Lung (tissue), 12 donors: ENCODE data around the gene GPC5. TPM values are rescaled to one million over a fixed set of nuclear protein-coding genes. Genes with fewer than 3 reads are reported as not detected.
"Not testable (repeated sequence)": the region's sequence is repeated elsewhere in the genome, so short reads cannot be mapped to it uniquely, and the experiment has no call there.

Experiments
- ATAC-seq: fragments of 200-7000 bp; cut with Tn5 transposase; one replicate; pipeline ENCODE4 v1.9.1; 2020; ENCODE audit warnings: moderate number of reproducible peaks; ENCODE audit not compliant: insufficient read depth, low FRiP score
- DNase-seq, 3 donors: peaks; one replicate each; pipeline ENCODE4 v3.0.0-alpha.2; 2013 to 2017
- H3K27ac ChIP-seq, 2 donors: one replicate each; pipeline ENCODE4 v1.5.1; 2013; ENCODE audit warnings: mild to moderate bottlenecking in 2 of 2, moderate library complexity in 2 of 2, control low read depth in 1 of 2, inconsistent platforms in 1 of 2, low read depth in 1 of 2, low read length in 1 of 2
- H3K27me3 ChIP-seq, 3 donors: one replicate each; pipeline ENCODE4 v1.5.1; 2013; ENCODE audit warnings: low read length in 2 of 3; ENCODE audit not compliant: control insufficient read depth in 3 of 3, insufficient read depth in 3 of 3
- H3K36me3 ChIP-seq, 4 donors: one replicate each; pipeline ENCODE4 v1.5.1; 2013; ENCODE audit warnings: low read length in 4 of 4, mild to moderate bottlenecking in 1 of 4, moderate library complexity in 1 of 4; ENCODE audit not compliant: control insufficient read depth in 4 of 4, insufficient read depth in 4 of 4
- H3K4me1 ChIP-seq, 5 donors: one replicate each; pipeline ENCODE4 v1.5.1; 2013; ENCODE audit warnings: low read length in 5 of 5, mild to moderate bottlenecking in 2 of 5, moderate library complexity in 1 of 5; ENCODE audit not compliant: control insufficient read depth in 5 of 5, insufficient read depth in 5 of 5
- H3K4me3 ChIP-seq: one replicate; pipeline ENCODE4 v1.5.1; 2013; ENCODE audit warnings: mild to moderate bottlenecking, control low read depth, moderate library complexity
- H3K9ac ChIP-seq, 2 donors: one replicate each; pipeline ENCODE4 v1.5.1; 2013; ENCODE audit warnings: low read length in 2 of 2, control low read depth in 1 of 2; ENCODE audit not compliant: insufficient read depth in 1 of 2
- H3K9me3 ChIP-seq, 4 donors: one replicate each; pipeline ENCODE4 v1.5.1; 2013; ENCODE audit warnings: low read length in 3 of 4, mild to moderate bottlenecking in 1 of 4, moderate library complexity in 1 of 4; ENCODE audit not compliant: control insufficient read depth in 4 of 4, insufficient read depth in 3 of 4
- WGBS, 2 donors: extraction: QIAGEN DNeasy Blood & Tissue Kit; methylation state at CpG; one replicate each; pipeline ENCODE4 v1.1.7; 2013; 5-methylcytosine and 5-hydroxymethylcytosine counted together
- polyA plus RNA-seq, 2 donors: library from polyadenylated mRNA; stranded (reverse); fragments of 200-250 nt; gene quantifications; one replicate each; pipeline ENCODE4 v1.2.1, GENCODE V29; 2013
- total RNA-seq, 2 donors: library from RNA; depleted of rRNA in 1 of 2; stranded (reverse); fragments of >200 nt in 1 of 2; gene quantifications; one replicate each; pipeline ENCODE4 v1.2.1, GENCODE V29; 2014 to 2021
- TF ChIP-seq, protein P1 (sequence below): IDR thresholded peaks from 2 replicates; pipeline ENCODE4 v1.5.1; 2012; ENCODE audit warnings: mild to moderate bottlenecking; ENCODE audit errors: control extremely low read depth, extremely low read depth
- donor health status: control.
- donor health status: control.
- donor health status: Bipolar disorder and iron deficiency.
- donor health status: healthy.
- donor health status: DM: yes; HTN: yes; CAD: no.

GPC5 gene
- total and polyA plus RNA-seq, 4 donors = 0.55 to 37.3 (median 4.4) TPM

DNA sequence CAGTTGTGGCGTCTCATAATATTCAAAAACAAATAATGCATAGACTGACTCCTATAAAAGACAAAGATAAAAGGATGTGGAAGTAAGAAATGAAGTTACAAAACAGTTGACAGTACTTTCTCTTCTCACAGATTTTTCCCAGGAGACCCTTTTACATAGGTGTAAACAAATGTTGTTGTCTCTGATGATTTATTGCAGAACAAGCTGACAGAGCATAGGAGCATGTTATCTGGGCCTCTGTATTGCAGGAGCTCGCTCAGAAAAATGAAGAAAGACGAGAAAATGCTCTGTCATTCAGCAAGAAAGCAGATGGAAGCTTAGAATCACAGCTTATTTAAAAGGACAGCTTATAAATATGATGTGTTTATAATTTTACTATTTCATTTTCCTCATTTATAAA is 1474.6 kb downstream of the GPC5 start:
- Histone ChIP-seq H3K27me3 (no peaks in the 10 kb centered on the region), H3K27ac (no peak overlapping the region), H3K9me3 (peaks cover 0 to 2% (median 0%) of the 10 kb centered on the region in 4 donors), H3K4me3 (no peak overlapping the region), H3K9ac (no peak overlapping the region), H3K4me1 (peaks cover 0 to 16% (median 0%) of the 10 kb centered on the region in 5 donors), H3K36me3 (no peaks in the 10 kb centered on the region)
- 60 to 70% methylated on average over 3 of the region's 3 CpGs for WGBS, 2 donors
- DNase-seq = peak in 1 of 3 donors; percentile 35
- no peak for ATAC-seq
- TF ChIP-seq, protein P1, sequence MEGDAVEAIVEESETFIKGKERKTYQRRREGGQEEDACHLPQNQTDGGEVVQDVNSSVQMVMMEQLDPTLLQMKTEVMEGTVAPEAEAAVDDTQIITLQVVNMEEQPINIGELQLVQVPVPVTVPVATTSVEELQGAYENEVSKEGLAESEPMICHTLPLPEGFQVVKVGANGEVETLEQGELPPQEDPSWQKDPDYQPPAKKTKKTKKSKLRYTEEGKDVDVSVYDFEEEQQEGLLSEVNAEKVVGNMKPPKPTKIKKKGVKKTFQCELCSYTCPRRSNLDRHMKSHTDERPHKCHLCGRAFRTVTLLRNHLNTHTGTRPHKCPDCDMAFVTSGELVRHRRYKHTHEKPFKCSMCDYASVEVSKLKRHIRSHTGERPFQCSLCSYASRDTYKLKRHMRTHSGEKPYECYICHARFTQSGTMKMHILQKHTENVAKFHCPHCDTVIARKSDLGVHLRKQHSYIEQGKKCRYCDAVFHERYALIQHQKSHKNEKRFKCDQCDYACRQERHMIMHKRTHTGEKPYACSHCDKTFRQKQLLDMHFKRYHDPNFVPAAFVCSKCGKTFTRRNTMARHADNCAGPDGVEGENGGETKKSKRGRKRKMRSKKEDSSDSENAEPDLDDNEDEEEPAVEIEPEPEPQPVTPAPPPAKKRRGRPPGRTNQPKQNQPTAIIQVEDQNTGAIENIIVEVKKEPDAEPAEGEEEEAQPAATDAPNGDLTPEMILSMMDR = no peak

DNA sequence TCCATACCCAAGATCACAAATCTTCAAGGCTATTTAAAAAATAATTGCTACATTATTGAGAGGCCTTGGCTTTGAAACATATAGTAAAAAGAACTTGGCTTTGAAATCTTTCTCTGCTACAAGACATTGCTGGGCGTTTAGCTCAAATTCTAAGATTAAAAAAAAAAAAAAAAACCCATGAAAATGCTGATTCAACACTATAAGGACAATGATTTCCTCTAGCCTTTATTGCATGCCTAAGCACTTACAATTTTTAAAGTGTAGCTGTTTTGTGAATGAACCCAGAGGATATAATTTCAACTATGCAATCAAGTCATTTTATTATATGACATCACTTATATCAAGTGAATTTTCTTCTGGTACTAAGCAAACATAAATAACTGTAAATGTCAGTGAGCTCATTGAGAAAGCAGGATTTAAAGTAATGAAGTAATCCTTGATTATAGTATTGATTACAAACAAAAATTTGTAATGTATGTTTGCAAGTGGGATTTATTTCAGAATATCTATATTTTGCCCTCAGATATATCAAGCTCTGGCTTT is 1488.2 kb downstream of the GPC5 start:
- Histone ChIP-seq H3K4me3 (no peak overlapping the region), H3K27me3 (no peaks in the 10 kb centered on the region), H3K36me3 (no peaks in the 10 kb centered on the region), H3K27ac (no peak overlapping the region), H3K4me1 (no peaks in the 10 kb centered on the region), H3K9ac (no peak overlapping the region), H3K9me3 (peaks cover 0 to 2% (median 0%) of the 10 kb centered on the region in 4 donors)
- ATAC-seq (no peak), DNase-seq (peak in 1 of 3 donors; percentile 10)
- TF ChIP-seq, protein P1 = no peak
- WGBS, 2 donors = 75 to 88% methylated on average over 1 of the region's 1 CpG

DNA sequence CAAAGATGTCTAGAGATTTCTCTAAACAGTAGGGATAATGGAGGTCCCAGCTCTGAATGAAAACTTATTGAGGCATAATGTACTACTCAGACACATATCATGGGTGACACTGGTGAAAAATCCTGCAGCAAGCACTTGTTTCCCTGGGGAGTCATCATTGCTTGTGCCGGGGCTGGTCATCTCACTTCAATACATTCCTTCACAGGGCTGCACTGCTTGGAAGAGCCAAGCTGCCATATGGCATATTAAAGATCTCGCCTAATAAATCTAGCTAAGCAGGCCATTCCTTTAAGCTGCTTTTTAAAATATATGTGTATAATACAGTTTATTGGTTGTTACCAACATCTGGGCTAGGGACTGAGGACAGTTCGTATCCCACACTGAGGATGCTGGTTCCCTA is 1496.0 kb downstream of the GPC5 start:
- Histone ChIP-seq H3K9me3 (peaks cover 0 to 3% (median under 1%) of the 10 kb centered on the region in 4 donors), H3K4me3 (no peak overlapping the region), H3K9ac (no peak overlapping the region), H3K4me1 (peaks cover 0 to 13% (median 0%) of the 10 kb centered on the region in 5 donors), H3K27ac (no peak overlapping the region), H3K36me3 (no peaks in the 10 kb centered on the region), H3K27me3 (no peaks in the 10 kb centered on the region)
- TF ChIP-seq, protein P1 = no peak
- DNase-seq = peak; percentile 38 to 90 (median 85)
- WGBS, 2 donors = 74 to 81% methylated on average over 3 of the region's 3 CpGs
- ATAC-seq = no peak

DNA sequence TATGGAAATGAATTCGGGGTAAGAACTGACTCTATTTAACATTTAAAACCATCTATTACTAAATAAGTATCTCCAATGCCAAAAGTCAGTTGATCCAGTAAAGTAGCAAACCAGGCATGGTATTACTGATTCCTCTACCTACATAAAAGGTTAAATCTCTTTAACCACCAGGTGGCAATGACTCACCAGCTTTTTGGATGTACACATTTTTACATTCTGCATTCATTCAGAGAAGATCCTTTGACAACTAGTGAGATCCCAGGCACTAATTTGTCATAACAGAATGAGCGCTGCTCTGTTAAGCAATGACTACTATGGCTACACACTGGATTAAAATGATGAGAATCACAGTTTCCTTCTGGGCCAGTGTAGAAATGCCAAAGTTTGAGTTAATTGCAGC is 1498.4 kb downstream of the GPC5 start:
- 68 to 74% methylated on average over 2 of the region's 2 CpGs for WGBS, 2 donors
- peaks cover 0 to 5% (median under 1%) of the 10 kb centered on the region in 4 donors for H3K9me3 ChIP-seq
- H3K4me3 ChIP-seq = no peak overlapping the region
- H3K9ac ChIP-seq = no peak overlapping the region
- no peak overlapping the region for H3K27ac ChIP-seq
- TF ChIP-seq, protein P1 = no peak
- no peaks in the 10 kb centered on the region for H3K36me3 ChIP-seq
- DNase-seq = peak in 1 of 3 donors; percentile 36
- ATAC-seq = no peak
- peaks cover 0 to 13% (median 0%) of the 10 kb centered on the region in 5 donors for H3K4me1 ChIP-seq
- no peaks in the 10 kb centered on the region for H3K27me3 ChIP-seq

DNA sequence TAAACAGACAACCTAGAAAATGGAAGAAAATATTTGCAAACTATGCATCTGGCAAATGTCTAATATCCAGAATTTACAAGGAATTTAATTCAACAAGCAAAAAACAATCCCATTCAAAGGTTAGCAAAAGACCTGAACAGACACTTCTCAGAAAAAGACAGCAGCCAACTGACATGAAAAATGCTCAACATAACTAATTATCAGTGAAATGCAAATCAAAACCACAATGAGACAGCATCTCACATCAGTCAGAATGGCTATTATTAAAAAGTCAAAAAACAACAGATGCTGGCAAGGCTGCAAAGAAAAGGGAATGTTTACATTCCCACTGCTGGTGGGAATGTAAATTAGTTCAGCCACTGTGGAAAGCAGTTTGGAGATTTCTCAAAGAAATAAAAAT is 1500.5 kb downstream of the GPC5 start:
- H3K4me1 ChIP-seq = peaks cover 0 to 13% (median 0%) of the 10 kb centered on the region in 5 donors
- not testable (repeated sequence) for H3K27ac ChIP-seq, H3K9ac ChIP-seq, DNase-seq, H3K9me3 ChIP-seq, H3K27me3 ChIP-seq, ATAC-seq, H3K36me3 ChIP-seq, H3K4me3 ChIP-seq
